HG02852 (cell line): ENCODE results near the gene L3MBTL4.
"Not testable (repeated sequence)": the region's sequence is repeated elsewhere in the genome, so short reads cannot be mapped to it uniquely, and the experiment has no call there.

Source experiments
- ATAC-seq: cut with Tn5 transposase; IDR thresholded peaks from one replicate; pipeline ENCODE4 v1.9.1; 2021; ENCODE audit warnings: mild to moderate bottlenecking, moderate library complexity; ENCODE audit not compliant: unreplicated experiment

The L3MBTL4 gene

DNA sequence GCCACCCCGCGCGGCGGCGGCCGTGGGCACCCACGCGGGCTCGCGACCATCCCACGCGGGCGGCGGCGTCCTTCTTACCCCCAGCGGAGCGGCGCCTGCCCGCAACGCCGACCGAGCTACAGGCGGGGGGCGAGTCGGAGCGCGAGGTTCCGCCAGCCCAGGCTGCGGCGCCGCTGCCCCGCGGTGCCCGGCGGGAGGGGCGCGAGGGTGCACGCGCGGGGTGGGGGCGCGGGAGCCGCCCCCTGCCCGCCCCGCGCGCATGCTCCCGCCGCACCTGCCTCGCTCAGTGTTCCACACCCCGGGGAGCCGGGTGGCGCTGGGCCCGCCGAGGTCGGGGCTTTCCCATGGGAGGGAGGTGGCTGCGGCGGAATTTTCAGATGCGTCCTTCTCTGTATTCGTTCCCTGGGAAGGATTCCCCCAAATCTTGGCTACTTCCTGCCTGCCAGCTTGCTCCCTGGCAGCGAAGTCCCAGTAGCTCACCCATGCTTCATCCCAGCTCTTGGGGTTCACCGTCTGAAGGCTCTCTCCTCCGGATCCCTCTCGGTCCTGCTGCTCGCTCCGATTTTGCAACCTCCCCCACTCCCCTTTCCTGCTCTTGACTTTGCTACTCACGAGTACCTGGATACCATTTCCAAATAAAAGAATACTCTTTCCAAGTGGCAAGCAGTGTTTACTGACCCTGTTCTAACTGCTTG, at the start of gene L3MBTL4:
L3MBTL4 (minus strand) TSS at position 189 of the 695 bp plus-strand sequence. CDS start 103,286 bp downstream, outside the sequence.
- ATAC-seq: peak; percentile 52

DNA sequence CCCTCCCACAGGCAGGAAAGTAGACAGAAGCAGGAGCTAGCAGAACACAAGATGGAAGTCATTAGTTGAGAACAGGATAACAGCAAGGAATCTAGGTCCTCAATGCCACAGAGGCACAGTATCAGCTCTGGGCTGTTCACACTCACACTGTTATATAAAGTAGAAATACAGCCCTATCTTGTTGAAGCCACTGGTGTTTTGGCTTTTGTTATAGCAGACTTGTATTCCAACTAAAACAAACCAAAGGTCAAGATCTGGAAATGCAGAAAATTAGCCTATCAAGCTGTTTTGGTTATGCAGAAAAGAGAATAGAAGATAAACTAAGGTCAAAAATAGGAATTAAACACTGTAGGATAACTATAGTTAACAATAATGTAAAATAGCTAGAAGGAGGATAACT, 37.5 kb upstream of the L3MBTL4 start:
- no peak for ATAC-seq

DNA sequence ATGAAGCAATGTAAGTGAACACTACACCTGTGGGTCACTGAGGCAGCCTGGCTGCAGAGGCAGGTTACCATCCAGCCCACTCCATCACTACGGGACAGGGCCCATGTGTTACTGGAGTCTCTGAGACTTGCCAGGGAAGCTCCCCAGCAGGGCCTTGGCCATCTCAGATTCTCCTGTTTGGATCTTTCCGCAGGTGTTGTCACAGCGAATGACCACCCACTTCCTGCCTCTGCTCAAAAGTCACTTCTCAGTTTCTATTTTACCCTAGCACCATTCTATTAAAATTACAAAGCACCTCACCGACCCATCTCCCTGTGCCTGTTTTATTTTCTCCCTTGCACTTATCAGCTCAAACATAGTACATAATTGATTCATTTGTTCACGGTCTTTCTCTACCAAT, 34.5 kb upstream of the L3MBTL4 start:
- peak; percentile 73 for ATAC-seq

DNA sequence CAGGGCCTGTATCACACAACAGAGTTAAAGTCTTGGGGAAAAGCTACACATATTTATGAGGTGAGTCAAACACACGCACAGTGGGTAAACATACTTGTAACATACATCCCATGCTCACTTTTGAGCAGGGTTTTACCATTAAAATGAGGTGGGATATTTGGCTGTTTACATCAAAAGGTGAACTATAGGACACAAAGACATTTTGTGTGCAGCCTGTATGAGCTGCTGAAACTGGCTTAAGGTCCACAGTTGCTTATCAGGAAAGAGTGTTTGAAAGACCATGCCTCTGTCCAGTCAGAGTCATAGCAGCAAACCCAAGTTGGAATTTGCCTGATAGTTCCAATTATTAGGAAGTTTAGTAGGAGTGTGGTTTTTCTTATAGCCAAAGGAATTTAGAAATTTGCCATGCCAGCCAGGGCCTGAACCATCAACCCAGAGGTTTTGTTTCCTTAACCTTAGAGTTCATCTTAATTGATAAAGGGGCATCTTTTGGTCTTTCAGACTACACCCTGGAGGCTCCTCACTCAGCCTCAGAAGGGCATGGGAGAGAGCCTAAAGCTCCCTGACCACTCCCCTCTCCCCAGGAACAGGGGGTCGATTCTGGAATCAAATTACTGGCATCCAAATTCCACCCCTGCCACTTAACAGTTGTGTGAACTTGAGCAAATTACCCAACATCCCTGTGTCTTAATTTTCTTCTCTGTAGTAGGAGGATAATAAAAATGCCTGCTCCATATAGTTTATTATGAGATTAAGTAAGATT, 29.9 kb upstream of the L3MBTL4 start:
- no peak for ATAC-seq

DNA sequence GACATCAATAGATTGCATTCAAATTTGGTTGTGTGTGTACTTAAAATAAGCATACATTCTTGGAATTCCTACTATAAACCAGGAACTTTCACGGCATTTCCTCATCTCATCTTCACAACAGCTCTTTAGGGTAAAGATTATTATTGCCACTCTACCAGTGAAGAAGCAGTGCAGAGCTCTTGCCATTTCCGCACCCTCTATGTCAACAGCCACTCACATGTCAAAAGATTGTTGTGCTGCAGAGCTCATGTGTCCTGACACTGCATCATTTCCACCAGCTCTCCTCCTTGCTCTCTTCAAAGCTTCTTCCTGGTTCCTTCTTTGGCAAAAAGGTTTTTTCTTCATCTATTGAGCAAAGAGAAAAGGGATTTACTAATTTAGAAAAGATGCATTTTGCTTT, 26.5 kb upstream of the L3MBTL4 start:
- ATAC-seq: no peak

DNA sequence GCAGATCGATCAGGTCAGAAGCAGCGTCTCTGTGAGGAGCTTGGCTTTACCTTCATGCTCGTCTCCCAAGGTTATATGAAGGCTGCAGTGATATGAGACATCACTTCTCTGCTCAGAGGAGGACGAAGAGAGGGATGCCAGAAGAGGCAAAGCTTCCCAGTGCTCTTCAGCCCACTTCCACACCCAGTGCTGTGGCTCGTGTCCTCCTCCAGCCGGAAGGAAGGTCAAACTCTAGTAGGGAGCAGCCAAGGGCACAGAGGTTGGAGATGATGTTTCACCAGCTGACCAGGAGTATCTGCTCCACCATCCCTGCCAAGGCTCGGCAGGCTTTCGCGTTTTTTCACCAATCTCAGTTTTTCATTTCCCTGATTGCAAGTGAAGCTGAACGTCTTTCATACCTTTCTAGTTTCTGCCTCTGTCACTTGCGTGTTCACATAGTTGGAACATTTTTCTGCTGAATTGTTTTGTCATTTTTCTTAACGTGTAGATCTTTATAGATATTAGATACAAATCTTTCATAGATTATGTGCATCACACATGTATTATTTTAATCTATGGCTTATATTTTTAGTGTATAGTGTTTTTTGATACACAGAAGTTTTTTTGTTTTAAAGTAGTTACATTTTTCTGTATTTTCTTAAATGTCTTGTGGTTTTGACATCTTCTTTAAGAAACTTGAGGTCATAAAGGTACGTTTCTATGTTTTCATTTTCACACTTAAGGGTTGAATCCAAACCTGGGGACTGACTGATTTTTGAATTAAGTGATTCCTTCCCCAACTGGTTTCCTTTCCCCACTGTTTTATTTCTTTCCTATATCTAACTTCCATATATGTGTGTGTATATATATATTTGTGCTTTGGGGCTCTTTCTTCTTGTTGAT, 23.5 kb upstream of the L3MBTL4 start:
- no peak for ATAC-seq

DNA sequence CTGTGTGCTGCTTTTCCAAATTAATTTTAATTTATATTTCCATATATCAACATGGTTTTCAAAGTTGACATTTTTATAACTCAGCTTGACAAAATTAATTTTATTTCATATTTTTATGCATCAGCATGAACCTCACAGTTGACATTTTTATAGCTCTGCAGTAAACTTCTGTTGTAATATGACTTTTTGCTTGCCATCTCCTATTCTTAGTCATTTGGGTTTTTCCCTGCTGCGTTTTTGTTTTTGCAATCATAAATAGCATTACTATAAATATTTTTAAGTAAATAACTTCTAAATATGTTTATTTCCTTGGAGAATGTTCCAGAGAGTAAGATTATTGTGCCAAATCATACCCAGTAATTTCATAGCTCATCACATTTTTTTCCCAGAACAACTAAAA, 21.0 kb upstream of the L3MBTL4 start:
- ATAC-seq: no peak

DNA sequence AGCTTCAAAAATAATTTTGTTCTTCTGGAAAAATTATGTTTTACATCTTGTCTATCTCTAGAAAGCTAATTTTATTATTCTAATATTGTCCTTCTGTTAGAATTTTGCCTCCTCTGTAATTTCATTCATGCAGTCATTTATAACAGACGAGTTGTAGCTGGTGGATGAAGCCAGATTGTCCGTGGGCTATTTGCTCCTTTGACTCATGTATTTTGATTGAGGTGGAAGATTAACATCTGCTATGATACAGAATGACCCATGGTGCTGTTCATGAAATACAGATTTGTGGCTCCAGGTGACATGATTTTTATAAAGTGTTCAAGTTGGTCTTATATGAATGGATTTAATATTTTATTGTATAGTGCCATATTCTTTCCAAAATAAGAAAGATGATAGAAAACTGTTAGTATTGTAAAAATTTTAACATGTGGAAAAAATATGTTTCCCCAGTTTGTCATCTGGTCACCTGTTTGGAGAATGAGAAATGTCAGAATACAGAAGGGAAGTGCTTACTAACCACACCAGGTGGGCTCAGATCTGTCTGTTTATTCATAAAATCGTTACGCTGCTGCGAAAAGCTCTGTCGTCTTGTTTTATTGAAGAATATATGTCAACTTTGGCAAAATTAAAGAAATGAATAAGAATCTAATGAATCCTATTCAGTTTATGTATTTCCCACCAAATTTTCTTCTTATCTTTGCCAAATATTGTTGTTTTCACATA, 20.4 kb upstream of the L3MBTL4 start:
- no peak for ATAC-seq

DNA sequence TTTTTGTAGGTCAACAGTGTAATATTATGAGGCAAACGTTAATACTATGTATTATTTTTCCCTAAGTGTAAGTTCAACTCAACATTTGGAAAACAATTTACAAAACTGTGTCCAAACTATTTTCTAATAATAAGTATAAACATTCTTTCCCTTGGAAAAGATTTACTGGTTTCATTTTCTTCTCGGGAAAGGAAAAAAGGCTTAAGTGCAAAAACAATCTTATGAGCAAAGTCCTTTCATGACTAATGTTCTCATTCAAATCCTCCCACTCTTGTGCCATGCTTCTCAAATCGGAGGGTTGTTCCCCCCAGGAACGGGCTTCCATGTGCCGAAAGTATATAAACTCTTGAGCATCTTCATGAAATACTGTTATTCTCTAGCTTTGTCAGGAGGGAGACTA, 19.8 kb upstream of the L3MBTL4 start:
- no peak for ATAC-seq

DNA sequence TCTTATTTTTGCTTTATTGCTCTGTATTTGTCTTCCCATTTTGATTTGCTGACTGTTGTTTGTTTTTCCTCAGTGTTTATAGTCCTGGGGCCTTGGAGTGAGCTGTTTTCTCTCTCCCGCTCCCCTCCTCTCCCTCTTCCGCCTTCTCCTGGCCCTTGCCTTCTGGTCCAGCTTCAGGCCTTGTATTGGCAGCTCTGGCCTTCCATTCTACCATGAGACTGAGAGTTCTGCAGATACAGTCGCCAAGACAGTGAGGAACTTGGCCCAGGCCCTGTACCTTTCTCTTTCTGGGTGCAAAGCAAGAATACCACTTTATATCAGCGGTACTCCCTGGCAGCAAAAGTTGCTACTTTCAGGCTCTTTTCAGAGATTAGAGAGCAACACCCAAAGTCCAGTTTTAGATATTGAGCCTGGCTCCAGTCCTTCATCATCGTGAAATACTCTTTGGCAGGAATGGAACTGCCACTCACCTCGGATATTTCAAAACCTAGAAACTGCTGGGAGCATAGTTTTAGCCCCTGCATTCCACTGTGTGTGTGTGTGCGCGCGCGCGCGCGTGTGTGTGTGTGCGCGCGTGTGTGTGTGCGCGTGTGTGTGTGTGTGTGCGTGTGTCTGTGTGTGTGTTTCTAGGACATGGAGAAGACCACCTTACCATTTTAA, 17.1 kb upstream of the L3MBTL4 start:
- ATAC-seq: no peak

DNA sequence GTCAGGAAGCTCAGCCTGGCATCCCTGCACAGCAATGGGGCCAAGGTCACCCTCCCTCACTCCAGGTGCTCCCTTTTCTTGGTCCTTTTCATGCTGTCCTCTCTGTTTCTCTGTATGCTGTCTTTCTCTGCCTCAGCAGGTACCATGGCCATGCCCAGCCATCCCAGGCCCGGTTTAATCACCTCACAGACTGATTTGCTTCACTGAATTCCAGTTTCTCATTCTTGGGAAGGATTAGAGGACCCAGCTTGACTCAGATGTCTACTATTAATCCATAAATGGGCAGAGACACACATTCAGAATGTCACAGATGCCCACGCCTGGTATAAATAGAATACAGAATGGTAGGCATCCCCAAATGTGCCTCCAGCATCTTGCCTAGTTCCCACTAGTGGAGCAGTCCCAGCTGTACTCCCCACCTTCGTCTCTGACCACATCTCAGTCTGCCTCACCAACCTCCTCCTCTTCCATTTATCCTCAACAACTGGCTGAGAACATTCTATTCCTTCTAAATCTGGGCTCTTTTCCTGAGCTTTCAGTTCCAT, 14.2 kb upstream of the L3MBTL4 start:
- no peak for ATAC-seq

DNA sequence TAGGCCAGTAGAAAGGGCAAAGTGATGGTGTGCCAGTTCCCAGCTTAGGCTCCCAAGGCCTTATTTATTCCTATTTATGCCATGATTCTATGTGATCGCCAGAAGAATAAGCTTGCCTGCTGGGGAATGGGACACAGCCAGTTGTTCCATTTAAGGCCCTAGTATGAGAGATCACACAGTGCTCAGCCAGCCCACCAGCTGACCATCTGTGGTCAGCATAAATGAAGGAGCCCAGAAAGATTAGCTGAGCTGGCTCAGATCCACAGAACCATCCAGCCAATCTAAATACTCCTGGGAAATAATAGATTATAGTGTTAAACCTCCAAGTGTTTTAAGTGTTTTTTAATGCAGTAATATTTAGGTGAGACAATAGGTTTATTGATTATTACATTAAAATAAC, 12.6 kb upstream of the L3MBTL4 start:
- no peak for ATAC-seq

DNA sequence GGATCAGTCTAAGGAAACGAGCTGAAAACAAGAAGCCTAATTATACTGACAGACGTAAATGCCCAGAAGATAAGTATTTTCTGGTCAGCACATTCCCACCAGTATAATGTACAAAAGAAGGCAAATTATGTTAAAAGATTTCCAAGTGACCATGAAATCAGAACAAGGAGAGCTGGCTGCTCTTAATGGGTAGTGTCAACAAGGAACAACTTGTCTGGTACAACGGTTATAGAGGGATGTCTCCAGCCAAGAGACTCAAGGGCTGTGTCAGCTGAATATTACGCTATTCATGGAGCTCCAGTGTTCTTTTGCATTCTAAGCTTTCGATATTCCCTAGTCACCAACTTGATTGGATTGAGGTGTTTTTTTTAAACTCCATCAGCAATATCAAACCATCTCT, 8.6 kb upstream of the L3MBTL4 start:
- no peak for ATAC-seq

DNA sequence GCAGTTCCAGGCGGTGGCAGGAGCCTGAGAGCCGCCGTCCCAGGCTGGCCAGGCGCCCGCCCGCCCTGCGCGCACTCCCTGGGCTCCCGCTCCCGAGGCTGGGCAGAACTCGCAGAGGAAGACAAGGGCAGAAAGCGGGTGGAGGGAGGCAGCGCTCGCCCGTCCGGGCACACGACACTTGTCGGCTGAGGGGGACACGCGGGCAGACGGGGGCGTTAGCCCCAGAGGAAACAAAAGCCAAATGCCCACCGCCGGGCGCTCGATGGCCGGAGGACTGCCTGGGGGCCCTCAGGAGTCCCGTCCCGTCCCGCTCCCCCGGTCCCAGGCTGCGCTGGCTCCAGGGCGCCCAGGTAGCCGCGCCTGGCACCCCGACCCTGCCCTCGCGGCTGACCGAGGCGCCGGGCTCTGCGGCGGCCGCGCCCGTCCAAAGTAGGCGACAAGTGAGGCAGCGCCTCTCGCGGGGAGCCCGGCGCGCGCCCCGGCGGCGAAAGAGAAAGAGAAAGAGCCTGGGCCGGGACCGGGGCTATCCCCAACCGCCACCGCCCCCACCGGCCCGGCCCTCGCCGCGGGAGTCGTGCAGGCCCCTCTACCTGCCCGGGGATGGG, 491 bp downstream of the L3MBTL4 start:
- peak; percentile 86 for ATAC-seq

DNA sequence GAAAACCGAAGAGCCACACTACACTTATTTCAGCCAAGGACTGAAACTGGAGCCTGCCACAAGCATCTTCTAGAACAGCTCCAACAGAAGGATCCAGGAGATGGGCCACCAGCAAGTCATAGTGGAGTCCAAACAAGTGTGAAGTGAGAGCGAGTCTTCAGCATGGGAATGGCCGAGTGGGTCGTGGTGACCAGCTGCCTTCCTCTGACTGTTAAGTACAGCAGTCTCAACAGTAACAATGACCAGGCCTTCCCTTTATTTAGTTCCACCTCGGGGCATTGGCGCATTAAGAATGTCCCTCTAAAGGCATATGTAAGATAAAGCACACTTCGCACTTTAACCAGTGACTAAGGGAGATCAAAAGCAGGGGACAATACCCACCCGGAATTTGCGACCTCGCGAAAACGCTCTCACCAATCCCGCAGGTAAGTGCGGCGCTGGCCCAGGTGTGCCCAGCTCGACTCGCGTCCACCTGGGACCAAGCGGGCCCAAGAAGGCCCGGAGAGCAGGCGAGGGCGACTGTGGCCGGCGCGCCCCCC, 1.1 kb downstream of the L3MBTL4 start:
- ATAC-seq: no peak

DNA sequence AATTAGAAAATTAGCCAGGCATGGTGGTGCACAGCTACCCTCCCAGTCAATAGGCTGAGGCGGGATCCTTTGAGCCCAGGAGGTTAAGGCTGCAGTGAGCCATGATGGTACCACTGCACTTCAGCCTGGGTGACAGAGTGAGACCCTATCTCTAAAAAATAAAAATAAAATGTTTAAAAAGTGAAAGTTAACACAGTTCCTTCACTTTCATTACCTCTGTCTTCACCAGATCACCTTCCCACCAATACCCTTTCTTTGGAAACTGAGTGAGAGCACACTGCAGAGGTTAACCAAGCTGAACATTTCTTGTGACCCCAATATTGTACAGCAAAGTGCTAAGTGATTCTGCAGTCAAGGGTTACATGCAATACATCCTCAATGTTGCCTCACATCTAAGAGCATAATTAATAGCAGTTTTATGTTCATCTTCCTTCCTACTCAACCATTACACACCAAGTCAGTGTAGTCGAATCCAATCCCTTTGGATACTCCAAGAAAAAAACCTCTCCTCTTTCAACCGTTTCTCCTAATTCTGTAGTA, 1.7 kb downstream of the L3MBTL4 start:
- ATAC-seq: no peak

DNA sequence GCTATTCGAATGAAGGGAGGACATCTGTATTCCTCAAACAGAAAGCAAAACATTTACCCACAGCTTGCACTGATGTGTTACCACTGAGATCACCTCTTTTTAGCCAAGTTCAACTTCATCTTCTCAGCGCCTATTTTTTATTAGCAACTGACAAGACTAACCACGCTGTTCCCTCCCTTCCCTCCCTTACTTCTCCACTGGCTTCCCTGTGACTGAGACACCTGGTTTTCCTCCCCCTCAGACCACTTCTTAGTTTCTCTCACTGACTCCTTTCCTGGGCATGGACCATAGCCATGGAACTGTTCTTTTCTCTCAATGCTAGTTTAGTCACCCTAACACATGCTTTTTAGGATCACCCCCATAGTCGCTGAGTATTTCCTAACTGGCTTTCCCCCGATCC, 3.3 kb downstream of the L3MBTL4 start:
- no peak for ATAC-seq

DNA sequence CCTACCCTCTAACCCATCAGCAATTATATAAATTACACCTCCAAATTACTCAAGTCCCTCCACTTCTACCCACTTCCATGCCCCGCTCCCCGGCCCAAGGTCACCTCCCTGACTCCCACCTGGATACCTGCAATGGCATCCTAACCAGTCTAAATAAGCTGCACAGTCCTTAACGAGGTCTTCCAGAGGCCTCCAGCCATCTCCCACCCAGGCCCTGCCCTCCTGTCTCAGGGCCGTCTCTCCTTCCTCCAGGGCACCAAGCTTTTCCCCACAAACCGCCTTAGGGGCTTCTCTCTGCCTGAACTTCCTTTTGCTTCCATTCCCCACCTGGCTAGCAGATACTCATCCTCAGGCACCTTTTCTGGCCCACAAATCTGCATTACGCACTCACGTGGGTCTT, 4.8 kb downstream of the L3MBTL4 start:
- no peak for ATAC-seq

DNA sequence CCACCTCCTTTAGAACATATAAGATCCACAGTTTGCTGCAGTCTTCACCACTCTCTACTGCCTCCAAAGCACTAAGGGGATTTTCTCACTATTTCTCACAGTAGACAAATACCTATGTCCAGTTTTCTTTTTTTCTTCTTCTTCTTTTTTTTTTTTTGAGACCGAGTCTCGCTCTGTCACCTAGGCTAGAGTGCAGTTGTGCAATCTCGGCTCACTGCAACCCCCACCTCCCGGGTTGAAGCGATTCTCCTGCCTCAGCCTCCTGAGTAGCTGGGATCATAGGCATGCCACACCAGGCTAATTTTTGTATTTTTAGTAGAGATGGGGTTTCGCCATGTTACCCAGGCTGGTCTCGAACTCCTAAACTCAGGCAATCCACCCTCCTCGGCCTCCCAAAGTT, 6.2 kb downstream of the L3MBTL4 start:
- ATAC-seq: not testable (repeated sequence)
